ENCODE measurements around the gene CHKB.
"Not testable (repeated sequence)": the region's sequence is repeated elsewhere in the genome, so short reads cannot be mapped to it uniquely, and the experiment has no call there.

Gene CHKB

GRCh38 chr22:50546326-50547262, 36.1 kb downstream of the CHKB start:
- DNase-seq: no peak

GRCh38 chr22:50545522-50546325, 36.9 kb downstream of the CHKB start, which contains the start of gene KLHDC7B:
Gene KLHDC7B, plus strand, starts transcription at chr22:50545899. Its CDS starts 345 bp downstream, at chr22:50546244.
- peak; percentile 52 for DNase-seq

- peak; percentile 52 for DNase-seq
Observed at GRCh38 chr22:50544746-50545253, 37.8 kb downstream of the CHKB start.

GRCh38 chr22:50544078-50544745, 38.4 kb downstream of the CHKB start:
- peak; percentile 89 for DNase-seq

GRCh38 chr22:50542416-50542927, 40.2 kb downstream of the CHKB start:
- no peak for DNase-seq

GRCh38 chr22:50541667-50542026, 41.0 kb downstream of the CHKB start:
- not testable (repeated sequence) for DNase-seq

GRCh38 chr22:50540381-50540780, 42.3 kb downstream of the CHKB start:
- DNase-seq: no peak

GRCh38 chr22:50537765-50538164, 44.9 kb downstream of the CHKB start:
- no peak for DNase-seq

GRCh38 chr22:50536226-50536625, 46.4 kb downstream of the CHKB start:
- DNase-seq: no peak

GRCh38 chr22:50535113-50535512, 47.5 kb downstream of the CHKB start:
- DNase-seq: no peak

- DNase-seq: peak; percentile 54
Observed at GRCh38 chr22:50533856-50534711, 48.6 kb downstream of the CHKB start.

- DNase-seq: no peak
Observed at GRCh38 chr22:50532824-50533796, 49.5 kb downstream of the CHKB start.

GRCh38 chr22:50531962-50532674, 50.5 kb downstream of the CHKB start:
- no peak for DNase-seq

GRCh38 chr22:50531546-50531961, 51.1 kb downstream of the CHKB start:
- DNase-seq: peak; percentile 79

- DNase-seq: peak; percentile 88
Observed at GRCh38 chr22:50530877-50531545, 51.6 kb downstream of the CHKB start.

- no peak for DNase-seq
Observed at GRCh38 chr22:50530580-50530876, 52.1 kb downstream of the CHKB start.

- DNase-seq: peak; percentile 80
Observed at GRCh38 chr22:50529897-50530579, 52.6 kb downstream of the CHKB start, which contains the start of gene TYMP. Gene TYMP, minus strand, starts transcription at chr22:50530012. Its CDS starts 303 bp downstream, at chr22:50529709.

- DNase-seq: no peak
Observed at GRCh38 chr22:50529416-50529896, 53.2 kb downstream of the CHKB start.

Data from CD4-positive, alpha-beta T cell treated with Interleukin-10 for 1 hour (primary cell).